HepG2 (cell line): ENCODE data around the gene NUDT15.

Source experiments
- EZH2 ChIP-seq: conservative IDR thresholded peaks from 2 replicates; pipeline ENCODE4 v1.6.1; 2012; ENCODE audit warnings: mild to moderate bottlenecking, low read depth, low read length, moderate library complexity
- POLR2A ChIP-seq, 2 experiments: IDR thresholded peaks; 2 replicates each; pipeline ENCODE4 v1.6.1; 2011; ENCODE audit warnings: low read depth in 2 of 2, low read length in 2 of 2, mild to moderate bottlenecking in 1 of 2, moderate library complexity in 1 of 2; ENCODE audit not compliant: insufficient read depth in 1 of 2
- ZNF121 ChIP-seq: sonication (generic); formaldehyde crosslinking; IDR thresholded peaks from 2 replicates; pipeline ENCODE4 v1.5.0; 2020; ENCODE audit warnings: mild to moderate bottlenecking, missing genetic modification reagents
- ZNF24 ChIP-seq: fragments of 450-650 bp; IDR thresholded peaks from 2 replicates; pipeline ENCODE4 v1.6.1; 2017; ENCODE audit warnings: antibody characterized with exemption, mild to moderate bottlenecking
- ZNF282 ChIP-seq: fragments of 450-650 bp; IDR thresholded peaks from 2 replicates; pipeline ENCODE4 v1.6.1; 2018; ENCODE audit not compliant: partially characterized antibody
- TF ChIP-seq, protein P1 (sequence below): sonication (generic); formaldehyde crosslinking; IDR thresholded peaks from 2 replicates; pipeline ENCODE4 v1.5.0; 2020; ENCODE audit warnings: mild to moderate bottlenecking, missing genetic modification reagents, moderate library complexity
- TF ChIP-seq, protein P2 (sequence below): sonication (generic); formaldehyde crosslinking; IDR thresholded peaks from 2 replicates; pipeline ENCODE4 v1.4.0; 2020; ENCODE audit warnings: mild to moderate bottlenecking, missing genetic modification reagents, borderline replicate concordance

GRCh38 chr13:48072304-48072703, 34.8 kb downstream of the NUDT15 start:
- TF ChIP-seq, protein P1, sequence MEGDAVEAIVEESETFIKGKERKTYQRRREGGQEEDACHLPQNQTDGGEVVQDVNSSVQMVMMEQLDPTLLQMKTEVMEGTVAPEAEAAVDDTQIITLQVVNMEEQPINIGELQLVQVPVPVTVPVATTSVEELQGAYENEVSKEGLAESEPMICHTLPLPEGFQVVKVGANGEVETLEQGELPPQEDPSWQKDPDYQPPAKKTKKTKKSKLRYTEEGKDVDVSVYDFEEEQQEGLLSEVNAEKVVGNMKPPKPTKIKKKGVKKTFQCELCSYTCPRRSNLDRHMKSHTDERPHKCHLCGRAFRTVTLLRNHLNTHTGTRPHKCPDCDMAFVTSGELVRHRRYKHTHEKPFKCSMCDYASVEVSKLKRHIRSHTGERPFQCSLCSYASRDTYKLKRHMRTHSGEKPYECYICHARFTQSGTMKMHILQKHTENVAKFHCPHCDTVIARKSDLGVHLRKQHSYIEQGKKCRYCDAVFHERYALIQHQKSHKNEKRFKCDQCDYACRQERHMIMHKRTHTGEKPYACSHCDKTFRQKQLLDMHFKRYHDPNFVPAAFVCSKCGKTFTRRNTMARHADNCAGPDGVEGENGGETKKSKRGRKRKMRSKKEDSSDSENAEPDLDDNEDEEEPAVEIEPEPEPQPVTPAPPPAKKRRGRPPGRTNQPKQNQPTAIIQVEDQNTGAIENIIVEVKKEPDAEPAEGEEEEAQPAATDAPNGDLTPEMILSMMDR (CRISPR knock-in tag), result no peak
- TF ChIP-seq EZH2 (no peak), ZNF24 (no peak), POLR2A (IDR thresholded peaks at IDR 0.05; ENCODE audit: insufficient read depth in 1 of 2, low read depth in 2 of 2, low read length in 2 of 2) (no peak), ZNF282 (no peak), ZNF121 (CRISPR knock-in tag) (no peak)
- TF ChIP-seq, protein P2, sequence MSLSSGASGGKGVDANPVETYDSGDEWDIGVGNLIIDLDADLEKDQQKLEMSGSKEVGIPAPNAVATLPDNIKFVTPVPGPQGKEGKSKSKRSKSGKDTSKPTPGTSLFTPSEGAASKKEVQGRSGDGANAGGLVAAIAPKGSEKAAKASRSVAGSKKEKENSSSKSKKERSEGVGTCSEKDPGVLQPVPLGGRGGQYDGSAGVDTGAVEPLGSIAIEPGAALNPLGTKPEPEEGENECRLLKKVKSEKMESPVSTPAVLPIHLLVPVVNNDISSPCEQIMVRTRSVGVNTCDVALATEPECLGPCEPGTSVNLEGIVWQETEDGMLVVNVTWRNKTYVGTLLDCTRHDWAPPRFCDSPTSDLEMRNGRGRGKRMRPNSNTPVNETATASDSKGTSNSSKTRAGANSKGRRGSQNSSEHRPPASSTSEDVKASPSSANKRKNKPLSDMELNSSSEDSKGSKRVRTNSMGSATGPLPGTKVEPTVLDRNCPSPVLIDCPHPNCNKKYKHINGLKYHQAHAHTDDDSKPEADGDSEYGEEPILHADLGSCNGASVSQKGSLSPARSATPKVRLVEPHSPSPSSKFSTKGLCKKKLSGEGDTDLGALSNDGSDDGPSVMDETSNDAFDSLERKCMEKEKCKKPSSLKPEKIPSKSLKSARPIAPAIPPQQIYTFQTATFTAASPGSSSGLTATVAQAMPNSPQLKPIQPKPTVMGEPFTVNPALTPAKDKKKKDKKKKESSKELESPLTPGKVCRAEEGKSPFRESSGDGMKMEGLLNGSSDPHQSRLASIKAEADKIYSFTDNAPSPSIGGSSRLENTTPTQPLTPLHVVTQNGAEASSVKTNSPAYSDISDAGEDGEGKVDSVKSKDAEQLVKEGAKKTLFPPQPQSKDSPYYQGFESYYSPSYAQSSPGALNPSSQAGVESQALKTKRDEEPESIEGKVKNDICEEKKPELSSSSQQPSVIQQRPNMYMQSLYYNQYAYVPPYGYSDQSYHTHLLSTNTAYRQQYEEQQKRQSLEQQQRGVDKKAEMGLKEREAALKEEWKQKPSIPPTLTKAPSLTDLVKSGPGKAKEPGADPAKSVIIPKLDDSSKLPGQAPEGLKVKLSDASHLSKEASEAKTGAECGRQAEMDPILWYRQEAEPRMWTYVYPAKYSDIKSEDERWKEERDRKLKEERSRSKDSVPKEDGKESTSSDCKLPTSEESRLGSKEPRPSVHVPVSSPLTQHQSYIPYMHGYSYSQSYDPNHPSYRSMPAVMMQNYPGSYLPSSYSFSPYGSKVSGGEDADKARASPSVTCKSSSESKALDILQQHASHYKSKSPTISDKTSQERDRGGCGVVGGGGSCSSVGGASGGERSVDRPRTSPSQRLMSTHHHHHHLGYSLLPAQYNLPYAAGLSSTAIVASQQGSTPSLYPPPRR (CRISPR knock-in tag), result no peak
